Measurements from ENCODE around the gene FAM222A. TPM values are rescaled to one million over a fixed set of nuclear protein-coding genes. Genes with fewer than 3 reads are reported as not detected.

FAM222A gene
- polyA plus RNA-seq, 3 donors = 0.09 TPM; not detected in 2

GRCh38 chr12:109695416-109695815, 18.2 kb upstream of the FAM222A start:
- peaks cover 0 to 2% of the 10 kb centered on the region in 2 donors for H3K27me3 ChIP-seq (ENCODE audit: control insufficient read depth in 2 of 2, insufficient read depth in 2 of 2, low read length in 2 of 2)
- no peaks in the 10 kb centered on the region for H4K20me1 ChIP-seq (ENCODE audit: insufficient read depth, low read length)
- H3K9me3 ChIP-seq (replicated peaks in 1 of 2; ENCODE audit: control insufficient read depth in 1 of 2, insufficient read depth in 1 of 2, low read length in 2 of 2) = no peaks in the 10 kb centered on the region
- H3K36me3 Mint-ChIP-seq = no peaks in the 10 kb centered on the region
- 91% methylated on average over 6 of the region's 12 CpGs for WGBS (ENCODE audit: insufficient coverage)
- H3K27ac ChIP-seq (ENCODE audit: low read depth in 1 of 2, low read length in 2 of 2) = no peak overlapping the region
- H3K27ac Mint-ChIP-seq = no peak overlapping the region
- TF ChIP-seq CTCF (IDR thresholded peaks at IDR 0.05) = no peak
- H3K9me3 Mint-ChIP-seq = peaks cover 0 to 6% (median 0%) of the 10 kb centered on the region in 7 donors
- no peak for DNase-seq
- H2AFZ ChIP-seq (ENCODE audit: insufficient read depth, low read depth, low read length, poor library complexity, severe bottlenecking) = no peak overlapping the region
- no peak overlapping the region for H3K4me2 ChIP-seq (replicated peaks; ENCODE audit: extremely low read depth, low read length, poor library complexity, severe bottlenecking)
- H3K4me1 Mint-ChIP-seq = no peaks in the 10 kb centered on the region
- peaks cover 7 to 12% (median 8%) of the 10 kb centered on the region in 3 donors for H3K27me3 Mint-ChIP-seq (ENCODE audit: low read depth in 3 of 3)
- H3K9ac ChIP-seq (ENCODE audit: insufficient read depth, low read length, poor library complexity, severe bottlenecking) = no peak overlapping the region
- intact Hi-C loops (cut with micrococcal nuclease) = no loop called here
- H3K36me3 ChIP-seq (replicated peaks in 1 of 2; ENCODE audit: control insufficient read depth in 1 of 2, insufficient read depth in 2 of 2, low read length in 2 of 2) = no peaks in the 10 kb centered on the region
- no peaks in the 10 kb centered on the region for H3K79me2 ChIP-seq (ENCODE audit: insufficient read depth, low read length)
- H3K4me3 Mint-ChIP-seq = no peak overlapping the region
- H3K4me1 ChIP-seq (ENCODE audit: control insufficient read depth in 1 of 2, insufficient read depth in 2 of 2, low read length in 2 of 2) = no peaks in the 10 kb centered on the region
- no peak overlapping the region for H3K4me3 ChIP-seq (replicated peaks in 1 of 3; ENCODE audit: low read depth in 2 of 3, low read length in 3 of 3)

- Histone ChIP-seq H3K79me2 (ENCODE audit: insufficient read depth, low read length) (no peaks in the 10 kb centered on the region), H3K4me2 (replicated peaks; ENCODE audit: extremely low read depth, low read length, poor library complexity, severe bottlenecking) (no peak overlapping the region), H3K4me1 (ENCODE audit: control insufficient read depth in 1 of 2, insufficient read depth in 2 of 2, low read length in 2 of 2) (no peaks in the 10 kb centered on the region), H3K4me3 (replicated peaks in 1 of 3; ENCODE audit: low read depth in 2 of 3, low read length in 3 of 3) (no peak overlapping the region), H3K36me3 (replicated peaks in 1 of 2; ENCODE audit: control insufficient read depth in 1 of 2, insufficient read depth in 2 of 2, low read length in 2 of 2) (no peaks in the 10 kb centered on the region), H3K9me3 (replicated peaks in 1 of 2; ENCODE audit: control insufficient read depth in 1 of 2, insufficient read depth in 1 of 2, low read length in 2 of 2) (no peaks in the 10 kb centered on the region), H3K9ac (ENCODE audit: insufficient read depth, low read length, poor library complexity, severe bottlenecking) (no peak overlapping the region), H4K20me1 (ENCODE audit: insufficient read depth, low read length) (no peaks in the 10 kb centered on the region), H3K27me3 (ENCODE audit: control insufficient read depth in 2 of 2, insufficient read depth in 2 of 2, low read length in 2 of 2) (peaks cover 0 to 2% of the 10 kb centered on the region in 2 donors), H2AFZ (ENCODE audit: insufficient read depth, low read depth, low read length, poor library complexity, severe bottlenecking) (no peak overlapping the region), H3K27ac (ENCODE audit: low read depth in 1 of 2, low read length in 2 of 2) (no peak overlapping the region)
- WGBS (ENCODE audit: insufficient coverage) = no CpG with 5 or more reads among the region's 6 CpGs
- no peak for TF ChIP-seq CTCF (IDR thresholded peaks at IDR 0.05)
- no peak overlapping the region for H3K4me3 Mint-ChIP-seq
- no peak for DNase-seq
- no peaks in the 10 kb centered on the region for H3K4me1 Mint-ChIP-seq
- intact Hi-C loops (cut with micrococcal nuclease) = no loop called here
- peak overlapping the region in 1 of 7 donors; percentile 2 for H3K27ac Mint-ChIP-seq
- no peaks in the 10 kb centered on the region for H3K36me3 Mint-ChIP-seq
- H3K9me3 Mint-ChIP-seq = peaks cover 0 to 6% (median 0%) of the 10 kb centered on the region in 7 donors
- H3K27me3 Mint-ChIP-seq (ENCODE audit: low read depth in 3 of 3) = peaks cover 7 to 12% (median 9%) of the 10 kb centered on the region in 3 donors
These were observed 17.6 kb upstream of the FAM222A start for GRCh38 chr12:109695961-109696461.
